ENCODE measurements around the gene KCNJ6. TPM values are rescaled to one million over a fixed set of nuclear protein-coding genes. Genes with fewer than 3 reads are reported as not detected.

The KCNJ6 gene
- total and polyA plus RNA-seq, 9 of the 15 experiments (the other 6 are each of a cell fraction or from before 2014, with no cell fraction given) = 0.06 to 0.21 (median 0.13) TPM; not detected in 1

GRCh38 chr21:37627074-37627473 lies 289.2 kb downstream of the KCNJ6 start:
- TF ChIP-seq ZHX1 (conservative IDR thresholded peaks at IDR 0.05; ENCODE audit: low read length) = no peak
- TF ChIP-seq MEIS2 (IDR thresholded peaks at IDR 0.05; ENCODE audit: partially characterized antibody) = peak; percentile 37
- no peak for TF ChIP-seq PBX2 (CRISPR knock-in tag; IDR thresholded peaks at IDR 0.05; ENCODE audit: low read depth)
- 0 out of 2 replicates have a peak, but pooled peaks have one; percentile 33 for TF ChIP-seq PBX2 (tag; conservative IDR thresholded peaks at IDR 0.05; ENCODE audit: low read depth)
- no peak overlapping the region for H3K4me3 ChIP-seq
- no peak overlapping the region for H3K4me2 ChIP-seq (ENCODE audit: insufficient read depth, low read length)
- intact Hi-C loops (cut with micrococcal nuclease) (no loop called here), in situ Hi-C loops (cut with MboI) (no loop called here)
- peak overlapping the region; percentile 65 for H2AFZ ChIP-seq (ENCODE audit: low read depth, low read length)
- no peaks in the 10 kb centered on the region for H3K36me3 ChIP-seq (ENCODE audit: control insufficient read depth, insufficient read depth, low read length)
- ChIA-PET CTCF (ENCODE audit: low intra/inter-chr PET ratio) (no interaction called here), POLR2A (interaction anchor here (0.7 to 1.6 kb wide), 4 partner anchors 14 to 27 kb away, joined by 3 to 5 read pairs (median 4); no protein-coding TSS in a partner anchor)
- H3K9ac ChIP-seq (ENCODE audit: insufficient read depth in 1 of 2, low read depth in 2 of 2, low read length in 2 of 2) = no peak overlapping the region
- WGBS (ENCODE audit: insufficient coverage, low coverage, missing lambda C conversion rate) = 20% methylated on average over 4 of the region's 4 CpGs
- FAIRE-seq = no peak
- H3K79me2 ChIP-seq (ENCODE audit: control insufficient read depth, insufficient read depth, low read length) = no peaks in the 10 kb centered on the region
- no TSS peak for BruUV-seq (replicated peaks)
- no peak for DNase-seq (ENCODE audit: extremely low read depth in 1 of 4, low spot score in 3 of 4)
- H3K9me3 ChIP-seq (replicated peaks; ENCODE audit: control insufficient read depth, insufficient read depth, low read depth, low read length) = 0 out of 2 replicates have a peak, but pooled peaks cover 2% of the 10 kb centered on the region
- peaks cover 0 to 6% of the 10 kb centered on the region in 2 experiments; a peak in 3 of 5 replicates for H3K4me1 ChIP-seq (replicated peaks in 1 of 2; ENCODE audit: control insufficient read depth in 2 of 2, insufficient read depth in 2 of 2, low read length in 2 of 2)
- H3K27ac ChIP-seq (ENCODE audit: extremely low read depth, low read depth, low read length) = no peak overlapping the region
- no peaks in the 10 kb centered on the region for H3K9me1 ChIP-seq (ENCODE audit: control insufficient read depth, insufficient read depth, low read length)
- no peaks in the 10 kb centered on the region for H4K20me1 ChIP-seq (replicated peaks; ENCODE audit: control insufficient read depth, insufficient read depth, low read length)
- peaks cover 6 to 11% of the 10 kb centered on the region in 2 experiments; a peak in 3 of 5 replicates for H3K27me3 ChIP-seq (ENCODE audit: control insufficient read depth in 2 of 2, insufficient read depth in 2 of 2, low read length in 2 of 2)
- peak; percentile 37; the same call in 2 of the 3 replicates for ATAC-seq

Measured in K562 (cell line).